ENCODE results near the gene CSNK1G3.
"Not testable (repeated sequence)": the region's sequence is repeated elsewhere in the genome, so short reads cannot be mapped to it uniquely, and the experiment has no call there.

Gene CSNK1G3

DNA sequence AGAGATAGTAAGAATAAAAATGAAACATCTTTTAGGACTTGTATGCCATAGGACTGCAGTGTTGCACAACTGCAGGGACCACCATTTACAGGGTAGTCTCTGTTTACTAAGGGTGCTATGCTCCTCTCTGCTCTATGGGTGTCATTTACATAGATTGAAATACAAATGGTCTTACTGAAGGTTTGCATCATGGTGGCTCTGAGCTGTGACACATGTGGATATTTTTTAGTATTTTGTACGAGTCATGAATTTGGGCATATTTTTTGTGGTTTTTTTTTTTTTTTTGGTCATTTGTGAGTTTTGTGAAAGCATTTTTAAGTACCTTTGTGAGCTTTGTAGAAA is 47.4 kb downstream of the CSNK1G3 start:
- no peak for DNase-seq (ENCODE audit: low spot score)

DNA sequence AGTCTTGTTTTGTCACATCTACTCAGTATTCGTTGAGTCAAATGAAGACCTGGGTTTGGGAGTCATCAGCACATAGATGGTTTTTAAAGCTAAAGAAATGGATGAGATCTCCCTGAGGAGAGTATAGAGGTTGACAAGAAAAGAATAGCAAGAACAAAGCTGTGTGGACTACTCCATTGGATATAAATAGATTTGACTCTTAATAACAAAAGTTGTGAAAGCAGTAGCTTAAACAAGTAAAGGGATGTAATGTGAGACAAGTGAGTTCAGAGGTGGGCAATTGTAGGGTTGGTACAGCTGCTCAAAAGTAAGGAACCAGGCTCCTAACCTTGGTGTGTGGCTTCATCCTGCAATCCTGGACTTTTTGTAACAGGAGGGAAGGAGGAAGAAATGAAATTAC is 49.3 kb downstream of the CSNK1G3 start:
- DNase-seq (ENCODE audit: low spot score) = no peak

DNA sequence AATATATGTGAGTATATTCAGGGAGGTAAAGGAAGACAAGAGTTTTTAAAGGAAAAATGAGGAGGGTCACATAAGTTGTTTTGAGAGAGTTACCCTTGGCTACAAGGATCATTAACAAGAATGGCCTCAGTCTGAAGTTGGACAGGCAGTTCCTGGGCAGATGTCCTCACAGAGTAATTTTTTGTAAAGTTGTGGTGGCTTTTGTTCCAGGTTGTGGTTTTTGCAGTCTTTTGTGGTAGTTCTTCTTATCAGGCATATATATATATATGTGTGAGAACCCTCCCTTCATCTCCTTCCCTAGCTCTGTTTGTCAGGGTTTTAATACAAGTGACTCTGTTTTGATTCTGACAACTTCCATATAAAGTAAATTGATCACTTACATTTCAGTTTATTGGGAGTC is 60.0 kb downstream of the CSNK1G3 start:
- no peak for DNase-seq (ENCODE audit: low spot score)

DNA sequence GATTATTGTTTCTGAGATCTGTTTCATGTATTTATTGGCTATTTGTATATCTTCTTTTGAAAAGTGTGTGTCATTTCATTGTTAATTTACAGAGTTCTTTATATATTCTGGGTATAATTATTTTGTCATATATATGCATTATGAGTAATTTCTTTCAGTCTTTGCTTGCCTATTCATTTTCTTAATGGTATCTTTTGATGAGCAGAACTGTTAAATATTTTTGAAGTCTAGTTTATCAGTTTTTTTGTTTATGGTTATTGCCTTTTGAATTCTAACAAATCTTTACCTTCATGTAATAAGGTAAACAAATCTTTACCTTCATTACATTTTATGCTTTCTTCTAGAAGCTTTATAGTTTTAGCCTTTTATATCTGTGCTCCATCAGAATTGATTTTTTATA is 66.4 kb downstream of the CSNK1G3 start:
- DNase-seq (ENCODE audit: low spot score) = no peak

DNA sequence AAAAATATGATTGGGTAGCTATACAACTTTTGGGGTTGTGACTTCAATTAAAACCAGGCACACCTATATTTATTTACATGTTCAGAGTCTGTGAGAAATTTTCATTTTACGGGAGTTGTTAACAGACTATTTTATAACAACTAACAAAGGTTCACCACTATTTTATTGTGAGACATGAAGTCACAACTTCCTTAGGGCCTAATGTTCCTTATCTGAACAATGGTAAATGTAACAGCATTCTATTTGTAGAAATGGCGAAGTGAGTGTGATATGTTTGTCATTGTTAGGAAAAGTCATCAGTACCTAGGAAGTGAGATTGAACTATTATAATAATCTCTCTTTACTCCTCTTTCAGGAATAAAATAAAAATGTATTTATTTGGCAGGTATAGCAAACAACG is 67.4 kb downstream of the CSNK1G3 start:
- DNase-seq (ENCODE audit: low spot score) = peak; percentile 19

DNA sequence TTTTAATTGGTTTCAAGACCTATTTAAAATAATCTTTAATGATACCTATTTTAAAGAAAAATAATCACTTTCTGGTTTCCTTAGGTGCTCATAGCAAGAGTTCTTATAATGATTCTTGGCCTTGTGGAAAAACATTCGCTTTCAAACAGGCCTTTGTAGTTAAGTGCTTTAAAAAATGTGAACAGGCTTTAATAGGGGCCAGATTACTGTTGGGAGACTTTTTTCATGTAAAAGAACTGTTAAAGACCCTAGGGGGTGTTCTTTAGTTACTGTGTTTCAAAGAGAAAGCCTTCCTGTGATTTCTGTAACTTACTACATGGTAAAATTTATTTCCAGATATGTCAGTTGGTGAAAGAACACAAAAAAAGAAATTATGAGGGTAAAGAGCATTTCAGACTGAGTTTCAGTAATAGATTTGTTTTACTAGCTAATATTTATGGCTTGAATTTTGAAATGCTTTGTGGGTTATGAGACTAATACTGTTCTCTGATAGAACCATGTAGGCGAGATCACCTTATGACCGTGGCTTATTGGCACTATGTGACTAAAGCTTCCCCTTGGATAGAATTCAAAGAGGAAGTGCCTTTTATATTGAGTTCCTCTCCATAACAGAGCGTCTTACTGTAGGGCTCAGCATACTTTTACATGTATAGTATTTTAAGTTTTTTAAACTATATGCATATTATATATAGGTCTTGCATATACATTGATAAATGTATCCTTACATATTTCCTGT is 70.7 kb downstream of the CSNK1G3 start:
- peak; percentile 53 for DNase-seq (ENCODE audit: low spot score)

DNA sequence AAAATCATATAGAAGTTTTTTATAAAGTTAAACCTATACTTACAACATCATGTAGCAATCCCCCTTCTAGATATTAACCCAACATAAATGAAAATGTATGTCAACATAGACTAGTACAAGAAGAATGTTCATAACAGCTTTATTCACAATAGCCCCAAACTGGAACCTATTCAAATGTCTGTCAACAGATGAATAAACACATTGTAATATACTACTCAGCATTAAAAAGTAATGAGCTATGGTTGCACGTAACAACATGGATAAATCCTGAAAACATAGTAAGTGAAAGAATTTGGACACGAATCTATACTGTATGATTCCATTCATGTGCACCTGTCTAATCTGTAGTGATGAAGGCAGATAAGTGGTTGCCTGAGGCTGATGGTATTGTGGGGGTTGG is 73.9 kb downstream of the CSNK1G3 start:
- no peak for DNase-seq (ENCODE audit: low spot score)

DNA sequence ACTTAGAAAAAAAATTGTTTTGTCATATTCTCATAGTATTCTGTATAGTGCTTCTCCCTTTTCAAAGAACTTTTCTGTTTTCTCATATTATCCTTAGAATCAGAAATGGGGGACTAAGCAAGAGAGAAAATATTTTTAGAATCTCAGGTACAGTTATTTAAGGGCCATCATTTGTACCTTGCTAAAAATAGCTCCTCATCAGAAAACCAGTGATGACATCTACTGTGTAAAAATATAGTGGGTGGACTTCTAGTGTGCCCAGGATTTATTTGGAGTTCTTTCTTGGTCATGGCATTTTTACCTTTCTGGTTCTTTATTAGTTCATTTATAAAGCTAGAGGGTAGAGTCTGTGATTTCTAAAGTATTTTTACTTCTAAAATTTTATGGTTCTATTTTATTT is 82.5 kb downstream of the CSNK1G3 start:
- no peak for DNase-seq (ENCODE audit: low spot score)

DNA sequence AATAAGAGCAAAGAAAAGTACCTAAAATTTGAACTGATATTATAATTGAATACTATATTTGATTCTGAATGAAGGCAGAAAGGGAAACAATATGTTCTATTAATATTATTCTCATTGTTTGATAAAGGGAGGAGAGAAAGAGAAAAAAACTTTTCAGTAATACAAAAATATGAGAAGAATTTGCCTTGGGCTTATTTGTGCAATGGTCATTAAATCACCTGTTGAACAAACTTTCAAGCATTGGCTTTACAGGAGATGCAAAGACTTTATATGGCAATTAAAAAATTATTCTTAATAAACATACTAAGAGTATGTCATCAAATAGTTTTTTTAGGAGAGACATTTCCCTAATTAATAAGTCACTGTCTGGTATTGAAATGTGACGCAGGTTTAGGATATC is 85.0 kb downstream of the CSNK1G3 start:
- no peak for DNase-seq (ENCODE audit: low spot score)

DNA sequence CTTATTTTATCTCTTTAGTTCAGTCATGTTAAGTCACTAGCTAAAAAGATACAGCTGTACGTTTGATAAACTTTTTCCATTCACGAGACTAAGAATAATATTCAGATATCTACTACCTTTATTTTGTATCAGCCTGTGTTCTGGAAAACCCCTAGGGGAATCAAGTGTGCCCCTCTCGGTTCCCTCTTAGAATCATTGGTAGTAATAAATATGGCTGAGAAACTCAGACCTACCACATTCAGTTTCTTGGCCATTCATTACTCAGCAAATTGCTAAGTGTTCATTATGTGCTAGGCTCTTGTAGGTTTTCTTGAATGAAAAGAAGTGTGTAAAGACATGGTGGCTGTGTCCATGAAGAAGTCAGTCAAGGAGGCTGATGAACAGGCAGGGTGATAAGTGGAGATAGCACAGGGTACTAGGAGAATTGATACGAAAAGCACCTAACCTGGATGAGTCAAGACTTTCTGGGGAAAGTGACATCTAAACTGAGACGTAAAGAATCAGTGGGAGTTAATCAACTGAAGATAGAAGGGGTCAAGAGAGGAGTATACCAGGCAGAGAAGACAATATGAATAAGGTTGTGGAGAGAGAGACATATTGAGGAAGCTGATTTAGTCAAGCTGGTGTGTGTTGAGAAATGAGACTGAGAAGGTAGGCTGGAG is 86.2 kb downstream of the CSNK1G3 start:
- no peak for DNase-seq (ENCODE audit: low spot score)

DNA sequence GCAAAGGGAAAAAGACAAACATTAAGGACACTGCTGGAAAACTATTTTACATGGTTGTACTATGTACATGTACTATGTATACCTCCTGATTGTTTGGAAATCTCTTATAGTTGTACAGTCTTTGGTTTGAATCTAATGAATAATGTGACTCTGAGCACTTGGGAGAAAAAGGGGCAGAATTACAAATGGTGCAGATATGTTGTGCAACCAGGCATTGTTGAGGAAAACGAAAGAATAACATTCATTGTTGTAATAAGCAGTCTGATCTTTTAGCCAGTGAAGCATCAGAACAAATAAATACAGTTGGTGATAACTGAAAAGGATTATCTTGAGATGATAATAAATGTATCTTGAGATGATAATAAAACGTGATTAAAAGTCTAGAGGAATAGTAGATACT is 87.2 kb downstream of the CSNK1G3 start:
- no peak for DNase-seq (ENCODE audit: low spot score)

DNA sequence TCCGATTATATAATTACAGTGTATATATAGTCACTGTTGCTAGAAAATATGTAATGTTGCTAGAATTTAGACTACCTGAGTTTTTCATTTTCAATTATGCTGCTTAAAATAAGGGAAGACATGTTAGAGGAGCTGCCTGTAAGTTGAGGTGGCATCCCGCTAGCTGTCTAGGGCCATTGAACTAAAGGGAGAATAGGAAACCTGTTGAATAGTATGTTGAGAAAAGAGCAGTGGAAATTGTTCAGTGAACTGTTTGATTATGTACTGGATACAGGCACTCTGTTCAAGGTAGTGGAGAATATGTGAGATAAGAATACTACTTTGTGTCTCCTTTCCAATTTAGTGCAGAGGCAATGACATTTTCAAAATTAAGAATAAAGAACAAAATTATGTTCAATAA is 89.6 kb downstream of the CSNK1G3 start:
- no peak for DNase-seq (ENCODE audit: low spot score)

DNA sequence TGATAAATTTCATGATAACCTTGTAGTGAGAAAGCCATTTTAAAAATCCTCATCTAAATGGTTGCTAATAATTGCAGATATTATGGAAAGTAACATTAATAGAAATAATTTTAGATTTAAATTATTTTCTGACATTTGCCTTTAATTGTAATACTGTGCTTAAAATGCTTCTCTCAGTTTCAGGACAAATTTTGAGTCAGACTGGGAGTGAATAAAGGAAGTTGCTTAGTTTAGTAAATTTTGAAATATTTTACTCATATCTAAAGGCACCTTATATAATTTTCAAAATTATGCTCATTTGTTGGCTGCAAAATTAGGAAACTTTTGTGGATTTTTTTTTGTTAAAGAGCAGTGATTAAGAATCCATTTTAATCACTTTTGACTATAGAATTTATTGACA is 93.8 kb downstream of the CSNK1G3 start:
- DNase-seq (ENCODE audit: low spot score) = no peak

DNA sequence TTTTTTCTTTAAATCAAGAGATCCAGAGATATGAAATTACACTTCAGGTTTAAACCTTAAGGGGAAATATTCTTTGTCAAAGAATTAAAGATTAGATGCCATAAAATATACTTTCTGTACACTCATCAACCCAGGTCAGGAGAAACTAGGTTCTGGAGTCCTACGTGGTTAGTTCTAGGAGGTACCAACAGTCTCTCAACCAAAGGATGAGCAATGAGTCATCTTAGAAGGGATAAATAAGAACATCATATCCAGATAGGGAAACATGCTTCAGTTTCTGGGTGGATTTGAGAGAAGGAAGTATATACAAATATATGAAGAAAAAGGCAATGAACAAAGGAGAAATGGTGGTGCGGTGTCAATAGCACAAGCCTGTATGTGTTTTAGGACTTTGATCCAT is 98.2 kb downstream of the CSNK1G3 start:
- DNase-seq (ENCODE audit: low spot score) = no peak

DNA sequence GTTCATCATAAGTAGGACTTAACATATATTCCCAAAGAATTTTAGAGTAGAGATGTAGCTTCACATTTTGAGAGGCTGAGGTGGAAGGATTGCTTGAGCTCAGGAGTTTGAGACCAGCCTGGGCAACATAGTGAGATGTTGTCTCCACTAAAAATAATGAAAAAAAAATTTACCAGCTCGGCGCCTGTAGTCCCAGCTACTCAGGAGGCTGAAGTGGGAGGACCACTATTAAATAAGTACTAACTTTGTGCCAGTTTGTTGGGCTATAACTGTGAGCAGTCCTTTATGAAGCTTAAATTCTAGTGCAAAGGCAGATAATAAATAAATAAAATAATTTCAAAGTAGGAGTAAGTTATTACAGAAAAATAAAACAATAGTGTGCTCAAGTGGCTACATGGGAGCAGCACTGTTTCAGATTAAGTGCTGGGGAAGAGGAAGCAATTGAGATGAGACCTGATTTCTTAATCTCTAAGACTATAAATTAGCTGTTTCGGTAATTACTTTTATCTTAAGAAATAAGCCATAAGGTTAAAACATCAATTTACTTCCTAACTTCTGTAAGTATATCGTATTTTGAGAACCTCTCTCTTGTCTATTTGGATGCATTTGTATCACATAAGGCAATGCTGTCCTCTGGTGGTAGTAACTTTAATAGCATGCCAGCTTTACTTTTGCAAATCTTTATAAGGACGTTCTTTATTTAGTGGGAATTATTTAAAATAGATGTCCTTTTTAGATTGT is 98.9 kb downstream of the CSNK1G3 start:
- DNase-seq (ENCODE audit: low spot score) = peak; percentile 64

DNA sequence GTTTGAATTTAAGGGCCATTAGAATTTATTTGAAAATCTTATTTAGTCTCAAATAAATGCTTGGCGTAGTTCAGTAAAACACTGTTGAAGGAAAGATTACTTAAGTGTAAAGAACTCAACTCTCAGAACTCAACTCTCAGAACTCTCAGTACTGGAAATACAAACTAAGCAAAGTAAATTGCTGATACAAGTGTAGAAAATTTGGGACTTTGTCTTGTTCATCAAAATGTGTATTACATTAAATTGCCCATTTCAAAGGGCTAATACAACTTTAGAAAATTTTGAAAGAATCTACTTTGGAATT is 99.4 kb downstream of the CSNK1G3 start:
- no peak for DNase-seq (ENCODE audit: low spot score)

DNA sequence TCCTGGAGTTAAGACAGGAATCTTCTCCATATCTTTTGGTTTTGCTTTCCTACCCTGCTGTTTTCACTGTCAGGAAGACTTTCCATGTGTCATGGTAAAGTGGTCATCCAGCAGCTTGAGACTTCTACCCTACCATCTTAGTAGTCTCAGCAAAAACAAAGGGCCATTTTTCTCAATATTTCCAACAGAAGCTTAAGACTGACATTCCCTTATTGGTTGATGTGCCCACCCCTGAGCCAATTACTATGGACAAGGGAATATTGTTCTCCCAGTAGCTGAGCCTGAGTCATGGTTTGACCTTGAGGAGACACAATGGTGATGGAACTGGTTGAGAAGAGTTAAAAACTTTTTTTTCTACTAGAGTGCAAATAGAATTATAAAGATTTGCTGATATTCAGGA is 105.6 kb downstream of the CSNK1G3 start:
- no peak for DNase-seq (ENCODE audit: low spot score)

DNA sequence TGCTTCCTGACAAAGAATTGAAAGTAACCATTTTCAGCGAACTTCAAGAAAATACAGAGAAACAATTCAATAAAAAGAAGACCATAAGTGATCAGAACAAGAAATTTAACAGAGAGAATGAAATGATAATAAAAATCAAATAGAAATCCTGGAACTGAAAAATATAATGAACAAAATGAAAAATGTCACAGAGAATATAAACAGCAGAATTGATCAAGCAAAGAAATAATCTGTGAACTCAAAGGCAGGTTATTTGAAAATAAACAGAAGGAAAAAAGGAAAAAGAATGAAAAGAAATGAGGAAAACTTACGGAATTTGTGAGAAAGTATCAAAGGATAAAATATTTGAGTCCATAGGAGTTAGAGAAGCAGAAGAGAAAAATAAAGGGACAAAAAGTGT is 114.1 kb downstream of the CSNK1G3 start:
- no peak for DNase-seq (ENCODE audit: low spot score)

DNA sequence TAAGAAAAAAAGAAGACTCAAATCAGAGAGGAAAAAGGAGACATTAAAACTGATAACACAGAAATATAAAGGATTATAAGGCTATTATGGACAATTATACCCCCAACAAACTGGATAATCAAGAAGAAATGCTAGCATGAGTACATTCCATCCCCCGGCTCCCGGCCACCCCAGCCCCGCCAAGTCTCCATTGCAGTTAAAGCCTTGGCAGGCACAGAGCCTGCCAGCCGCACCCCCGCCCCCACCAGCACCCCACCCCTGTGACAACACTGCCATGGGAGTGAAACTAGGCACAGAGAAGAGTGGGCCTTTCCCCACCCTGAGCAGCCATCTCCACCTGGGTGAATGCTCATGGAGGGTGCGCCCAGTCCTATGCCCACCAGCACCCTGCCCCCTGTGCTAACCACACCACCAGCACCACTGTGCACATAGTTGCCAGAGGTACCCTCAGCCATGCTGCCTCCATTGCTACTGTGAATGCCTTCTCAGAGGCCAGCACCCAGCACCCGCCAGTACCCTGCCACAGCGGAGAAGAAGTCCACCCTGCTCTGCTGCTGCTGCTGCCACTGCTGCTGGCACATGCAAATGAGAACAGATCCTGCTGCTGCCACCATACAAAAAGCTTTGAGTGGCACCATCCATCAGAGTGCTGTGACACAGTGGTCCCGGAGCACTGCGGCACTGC is 117.0 kb downstream of the CSNK1G3 start:
- no peak for DNase-seq (ENCODE audit: low spot score)

DNA sequence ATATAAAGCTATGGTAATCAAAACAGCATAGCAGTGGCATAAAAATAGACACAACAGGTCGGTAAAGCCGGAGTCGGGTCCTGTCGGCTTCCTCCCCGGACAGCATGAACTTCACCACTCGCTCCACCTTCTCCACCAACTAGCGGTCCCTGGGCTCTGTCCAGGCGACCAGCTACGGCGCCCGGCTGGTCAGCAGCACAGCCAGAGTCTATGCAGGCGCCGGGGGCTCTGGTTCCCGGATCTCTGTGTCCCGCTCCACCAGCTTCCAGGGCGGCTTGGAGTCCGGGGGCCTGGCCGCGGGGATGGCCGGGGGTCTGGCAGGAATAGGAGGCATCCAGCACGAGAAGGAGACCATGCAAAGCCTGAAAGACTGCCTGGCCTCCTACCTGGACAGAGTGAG is 124.0 kb downstream of the CSNK1G3 start:
- no peak for DNase-seq (ENCODE audit: low spot score)

DNA sequence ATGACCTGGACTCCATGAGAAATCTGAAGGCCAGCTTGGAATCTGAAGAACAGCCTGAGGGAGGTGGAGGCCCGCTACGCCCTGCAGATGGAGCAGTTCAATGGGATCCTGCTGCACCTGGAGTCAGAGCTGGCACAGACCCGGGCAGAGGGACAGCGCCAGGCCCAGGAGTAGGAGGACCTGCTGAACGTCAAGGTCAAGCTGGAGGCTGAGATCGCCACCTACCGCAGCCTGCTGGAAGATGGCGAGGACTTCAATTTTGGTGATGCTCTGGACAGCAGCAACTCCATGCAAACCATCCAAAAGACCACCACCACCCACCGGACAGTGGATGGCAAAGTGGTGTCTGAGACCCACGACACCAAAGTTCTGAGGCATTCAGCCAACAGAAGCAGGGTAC is 125.1 kb downstream of the CSNK1G3 start:
- not testable (repeated sequence) for DNase-seq (ENCODE audit: low spot score)

DNA sequence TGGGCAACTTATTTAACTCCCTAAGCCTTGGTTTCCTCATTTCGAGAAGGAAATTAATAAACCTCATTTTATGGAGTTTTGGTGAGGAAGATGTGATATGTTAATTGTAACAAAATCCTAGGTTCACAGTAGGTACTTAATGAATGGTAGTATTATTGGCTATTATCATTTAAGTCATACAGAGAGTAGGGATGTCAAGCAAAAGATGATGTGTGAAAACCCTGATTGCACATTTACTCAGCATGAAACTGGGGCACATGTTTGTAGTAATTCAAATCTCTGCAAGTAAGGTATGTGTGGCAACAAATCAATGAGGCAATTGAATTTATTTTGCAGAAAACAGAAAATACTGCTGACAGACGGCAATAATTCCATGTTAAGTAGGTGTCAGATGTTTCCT is 127.3 kb downstream of the CSNK1G3 start:
- DNase-seq (ENCODE audit: low spot score) = no peak

DNA sequence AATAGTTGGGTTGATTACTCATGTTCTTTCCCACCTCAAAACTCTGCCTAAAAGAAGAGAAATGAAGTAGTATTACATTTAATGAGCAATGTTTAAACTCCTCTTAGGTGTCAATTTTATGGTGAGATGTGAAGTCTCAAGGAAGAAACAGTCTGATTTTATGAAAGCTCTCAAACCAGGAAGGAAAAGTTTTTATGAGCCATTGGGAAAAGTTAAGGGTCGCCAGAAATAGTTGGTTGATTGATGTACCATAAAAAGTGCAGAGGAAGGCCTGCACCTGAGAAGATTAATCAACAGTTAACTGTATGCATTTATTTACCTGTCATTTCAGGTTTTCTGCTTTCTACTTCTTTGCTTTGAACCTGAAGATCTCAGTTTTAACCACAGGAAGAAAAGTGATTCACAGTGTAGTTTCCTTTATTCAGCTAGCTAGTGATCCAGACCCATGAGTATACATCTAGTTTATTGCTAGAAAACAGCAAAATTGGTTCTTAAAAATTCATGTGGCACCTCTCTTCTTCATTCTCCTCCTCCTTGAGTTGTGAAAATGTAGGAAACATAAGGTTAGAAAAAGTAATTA is 133.1 kb downstream of the CSNK1G3 start:
- DNase-seq (ENCODE audit: low spot score) = no peak

Data from kidney capillary endothelial cell (primary cell).